ENCODE measurements around the gene TBCCD1. TPM values are rescaled to one million over a fixed set of nuclear protein-coding genes. Genes with fewer than 3 reads are reported as not detected.

TBCCD1 gene
- total and polyA plus RNA-seq, 2 of the 8 experiments (the other 6 are each of a cell fraction or from before 2014, with no cell fraction given), result 11.3 to 13.9 TPM

DNA sequence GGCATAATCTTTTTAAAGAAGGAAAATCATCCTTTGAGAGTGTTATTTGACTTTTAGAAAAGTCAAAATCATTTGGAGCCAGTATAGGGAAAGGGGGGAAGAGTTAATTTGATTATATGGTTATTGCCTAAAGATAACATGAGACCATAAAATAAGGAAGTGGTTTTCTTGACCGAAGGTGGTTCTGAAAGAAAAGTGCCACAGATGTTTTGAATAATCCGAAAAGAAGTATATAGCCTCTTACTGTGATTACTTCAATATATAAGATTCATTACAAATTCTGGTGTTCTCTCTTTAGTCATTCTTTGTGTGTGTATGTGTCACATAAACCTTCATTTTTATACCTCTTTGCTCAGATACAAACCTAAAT is 4.5 kb upstream of the TBCCD1 start:
- Histone ChIP-seq H3K4me3 (ENCODE audit: extremely low read depth in 1 of 4, insufficient read depth in 2 of 4, low read depth in 3 of 4, low read length in 4 of 4) (peak overlapping the region; percentile 83 to 97 (median 88); a peak in 6 of 8 replicates), H4K8ac (ENCODE audit: extremely low read depth, insufficient read depth, low read length) (no peak overlapping the region), H3K4me2 (ENCODE audit: insufficient read depth in 1 of 2, low read depth in 2 of 2, low read length in 2 of 2) (peak overlapping the region; percentile 96 to 99; a peak in 3 of 4 replicates), H3K4me1 (replicated peaks in 1 of 4; ENCODE audit: control insufficient read depth in 3 of 4, insufficient read depth in 4 of 4, low read length in 3 of 4) (peaks cover 0 to 11% (median 4%) of the 10 kb centered on the region in 4 experiments; a peak in 6 of 7 replicates), H3K79me1 (ENCODE audit: low read depth, low read length) (peaks cover 3% of the 10 kb centered on the region), H4K5ac (ENCODE audit: insufficient read length, low read depth, low read length) (no peak overlapping the region), H2AFZ (ENCODE audit: low read length) (no peak overlapping the region), H4K91ac (replicated peaks; ENCODE audit: insufficient read length, low read length) (no peak overlapping the region), H3K9me3 (ENCODE audit: insufficient read depth in 2 of 2, low read depth in 1 of 2, low read length in 1 of 2) (no peaks in the 10 kb centered on the region), H3K27ac (ENCODE audit: low read depth, low read length) (no peak overlapping the region), H3K36me3 (ENCODE audit: control insufficient read depth in 2 of 4, insufficient read depth in 4 of 4, low read length in 3 of 4) (peaks cover 8 to 34% (median 23%) of the 10 kb centered on the region in 4 experiments), H3K9ac (replicated peaks in 1 of 4; ENCODE audit: extremely low read depth in 1 of 4, low read depth in 3 of 4, low read length in 3 of 4) (no peak overlapping the region), H3K79me2 (ENCODE audit: control insufficient read depth in 1 of 2, insufficient read depth in 2 of 2, low read length in 2 of 2) (peaks cover 0 to 17% of the 10 kb centered on the region in 2 experiments; a peak in 3 of 4 replicates), H3K18ac (ENCODE audit: extremely low read depth, low read length) (no peak overlapping the region), H3K23me2 (ENCODE audit: low read depth, low read length) (peaks cover 11% of the 10 kb centered on the region; the same call in 1 of the 2 replicates), H2BK12ac (ENCODE audit: low read depth, low read length) (no peak overlapping the region), H2BK120ac (replicated peaks; ENCODE audit: low read depth, low read length) (no peak overlapping the region), H2BK20ac (ENCODE audit: low read length) (no peak overlapping the region), H3K14ac (ENCODE audit: insufficient read length) (no peak overlapping the region), H2AK5ac (ENCODE audit: low read depth, low read length) (no peak overlapping the region), H3K56ac (replicated peaks; ENCODE audit: insufficient read length, low read depth, low read length) (no peak overlapping the region), H3K27me3 (replicated peaks in 1 of 4; ENCODE audit: control insufficient read depth in 3 of 4, extremely low read depth in 1 of 4, insufficient read depth in 3 of 4, low read length in 3 of 4) (no peaks in the 10 kb centered on the region), H2BK15ac (ENCODE audit: low read length) (no peak overlapping the region), H2BK5ac (ENCODE audit: low read depth, low read length) (no peak overlapping the region), H3K4ac (replicated peaks; ENCODE audit: insufficient read length, low read depth, low read length) (no peak overlapping the region), H4K20me1 (replicated peaks in 1 of 2; ENCODE audit: control insufficient read depth in 1 of 2, insufficient read depth in 2 of 2, low read length in 2 of 2) (peaks cover 0 to 4% of the 10 kb centered on the region in 2 experiments), H3K23ac (ENCODE audit: insufficient read length) (no peak overlapping the region)
- no peak for DNase-seq (ENCODE audit: low read depth in 1 of 2, low spot score in 2 of 2)
- POLR2A ChIA-PET (ENCODE audit: partially characterized antibody), result interaction anchor here (0.6 to 9.0 kb wide), 7 partner anchors 10 to 242 kb away, joined by 3 to 96 read pairs (median 5); partner anchors contain the start of gene EIF4A2
- WGBS, 2 experiments (ENCODE audit: extremely low coverage in 1 of 2, insufficient coverage in 1 of 2, insufficient read length in 1 of 2, insufficient replicate concordance in 2 of 2, low coverage in 1 of 2, low lambda C conversion rate in 2 of 2, missing lambda C conversion rate in 1 of 2), result 74% methylated on average over 2 of the region's 2 CpGs; no CpG with 5 or more reads in 1 of the 2 experiments
- no peak for FAIRE-seq
- CTCF ChIA-PET (ENCODE audit: partially characterized antibody), result interaction anchor here (1.1 to 1.6 kb wide), 3 partner anchors 13 to 45 kb away, joined by 3 to 4 read pairs (median 3); no protein-coding TSS in a partner anchor
- no peak for TF ChIP-seq SP1 (IDR thresholded peaks at IDR 0.05; ENCODE audit: low read depth, low read length)
- TF ChIP-seq SIX5 (IDR thresholded peaks at IDR 0.05; ENCODE audit: low read depth, low read length), result no peak
- TF ChIP-seq YY1 (IDR thresholded peaks at IDR 0.05; ENCODE audit: low read depth, low read length), result no peak
- TF ChIP-seq PHF8 (conservative IDR thresholded peaks at IDR 0.05; ENCODE audit: low read depth, low read length), result no peak
